Fibroblast of lung (primary cell): Measurements from ENCODE around the gene DHCR24.

Experiments used
- EZH2 ChIP-seq: IDR thresholded peaks from 2 replicates; pipeline ENCODE4 v1.5.1; 2012; ENCODE audit warnings: low read length, control low read depth, mild to moderate bottlenecking; ENCODE audit errors: missing control alignments
- TF ChIP-seq, protein P1 (sequence below), 2 donors: IDR thresholded peaks in 1 of 2; conservative IDR thresholded peaks in 1 of 2; 1 replicate in 1 of 2; 2 replicates in 1 of 2; pipeline ENCODE4 v1.5.1; 2011 to 2012; ENCODE audit warnings: low read length in 2 of 2, control low read depth in 1 of 2, inconsistent platforms in 1 of 2, low read depth in 1 of 2, mild to moderate bottlenecking in 1 of 2

GRCh38 chr1:54833121-54833520 lies 53.9 kb downstream of the DHCR24 start:
- TF ChIP-seq, protein P1, sequence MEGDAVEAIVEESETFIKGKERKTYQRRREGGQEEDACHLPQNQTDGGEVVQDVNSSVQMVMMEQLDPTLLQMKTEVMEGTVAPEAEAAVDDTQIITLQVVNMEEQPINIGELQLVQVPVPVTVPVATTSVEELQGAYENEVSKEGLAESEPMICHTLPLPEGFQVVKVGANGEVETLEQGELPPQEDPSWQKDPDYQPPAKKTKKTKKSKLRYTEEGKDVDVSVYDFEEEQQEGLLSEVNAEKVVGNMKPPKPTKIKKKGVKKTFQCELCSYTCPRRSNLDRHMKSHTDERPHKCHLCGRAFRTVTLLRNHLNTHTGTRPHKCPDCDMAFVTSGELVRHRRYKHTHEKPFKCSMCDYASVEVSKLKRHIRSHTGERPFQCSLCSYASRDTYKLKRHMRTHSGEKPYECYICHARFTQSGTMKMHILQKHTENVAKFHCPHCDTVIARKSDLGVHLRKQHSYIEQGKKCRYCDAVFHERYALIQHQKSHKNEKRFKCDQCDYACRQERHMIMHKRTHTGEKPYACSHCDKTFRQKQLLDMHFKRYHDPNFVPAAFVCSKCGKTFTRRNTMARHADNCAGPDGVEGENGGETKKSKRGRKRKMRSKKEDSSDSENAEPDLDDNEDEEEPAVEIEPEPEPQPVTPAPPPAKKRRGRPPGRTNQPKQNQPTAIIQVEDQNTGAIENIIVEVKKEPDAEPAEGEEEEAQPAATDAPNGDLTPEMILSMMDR (conservative IDR thresholded peaks at IDR 0.05 in 1 of 2, IDR thresholded peaks at IDR 0.05 in 1 of 2; ENCODE audit: low read depth in 1 of 2, low read length in 2 of 2): no peak
- TF ChIP-seq EZH2: no peak
